ENCODE measurements around the gene OMD. TPM values are rescaled to one million over a fixed set of nuclear protein-coding genes. Genes with fewer than 3 reads are reported as not detected.

OMD gene
- total RNA-seq, 2 experiments from 2014 or later = not detected

- ATAC-seq = no peak
These were observed 45.3 kb downstream of the OMD start for GRCh38 chr9:92378865-92379560.

GRCh38 chr9:92377876-92378275 lies 46.4 kb downstream of the OMD start:
- DNase-seq (no peak), ATAC-seq (no peak)
- intact Hi-C loops (cut with micrococcal nuclease) = no loop called here
- Mint-ChIP-seq H3K4me1 (ENCODE audit: low read depth) (peaks cover 11% of the 10 kb centered on the region), H3K36me3 (ENCODE audit: low read depth) (peaks cover 28% of the 10 kb centered on the region), H3K9me3 (peaks cover 10% of the 10 kb centered on the region), H3K4me3 (no peak overlapping the region), H3K27ac (no peak overlapping the region), H3K27me3 (no peaks in the 10 kb centered on the region)
- ChIA-PET CTCF (no interaction called here), POLR2A (interaction anchor here (1.7 kb wide), 1 partner anchor 52 kb away, joined by 3 read pairs; the partner anchor contains the start of gene CENPP)
- TF ChIP-seq CTCF (IDR thresholded peaks at IDR 0.05) = no peak

More at GRCh38 chr9:92378865-92379560, 45.3 kb downstream of the OMD start:
- intact Hi-C loops (cut with micrococcal nuclease) = no loop called here
- TF ChIP-seq CTCF (IDR thresholded peaks at IDR 0.05) = no peak
- Mint-ChIP-seq H3K36me3 (ENCODE audit: low read depth) (peaks cover 27% of the 10 kb centered on the region), H3K27ac (no peak overlapping the region), H3K27me3 (no peaks in the 10 kb centered on the region), H3K9me3 (peaks cover 9% of the 10 kb centered on the region), H3K4me3 (no peak overlapping the region), H3K4me1 (ENCODE audit: low read depth) (peaks cover 11% of the 10 kb centered on the region)
- DNase-seq = no peak
- POLR2A ChIA-PET = no interaction called here
- CTCF ChIA-PET = no interaction called here

- H3K36me3 Mint-ChIP-seq (ENCODE audit: low read depth) = peaks cover 31% of the 10 kb centered on the region
- TF ChIP-seq CTCF (IDR thresholded peaks at IDR 0.05) = no peak
- ChIA-PET POLR2A (no interaction called here), CTCF (no interaction called here)
- no peak overlapping the region for H3K4me3 Mint-ChIP-seq
- DNase-seq = no peak
- ATAC-seq = no peak
- peaks cover 17% of the 10 kb centered on the region for H3K9me3 Mint-ChIP-seq
- no peak overlapping the region for H3K27ac Mint-ChIP-seq
- intact Hi-C loops (cut with micrococcal nuclease) = no loop called here
- no peaks in the 10 kb centered on the region for H3K27me3 Mint-ChIP-seq
- no peaks in the 10 kb centered on the region for H3K4me1 Mint-ChIP-seq (ENCODE audit: low read depth)
These were observed 51.1 kb downstream of the OMD start for GRCh38 chr9:92373167-92373566.

- CTCF ChIA-PET = no interaction called here
- intact Hi-C loops (cut with micrococcal nuclease) = no loop called here
- peaks cover 7% of the 10 kb centered on the region for H3K9me3 Mint-ChIP-seq
- POLR2A ChIA-PET = no interaction called here
- no peak for TF ChIP-seq CTCF (IDR thresholded peaks at IDR 0.05)
- H3K27ac Mint-ChIP-seq = no peak overlapping the region
- H3K4me3 Mint-ChIP-seq = no peak overlapping the region
- no peaks in the 10 kb centered on the region for H3K4me1 Mint-ChIP-seq (ENCODE audit: low read depth)
- H3K27me3 Mint-ChIP-seq = no peaks in the 10 kb centered on the region
- ATAC-seq (no peak), DNase-seq (no peak)
- peaks cover 20% of the 10 kb centered on the region for H3K36me3 Mint-ChIP-seq (ENCODE audit: low read depth)
These were observed 55.2 kb downstream of the OMD start for GRCh38 chr9:92369075-92369474.

Other genes starting within 250 kb of the OMD start
- gene IARS1, start 130.8 kb downstream of the OMD start, total RNA-seq = 100 to 1,000 TPM; 247 to 251 TPM
- gene NOL8, start 99.1 kb downstream of the OMD start, total RNA-seq = 10 to 100 TPM; 44.1 to 46.5 TPM
- gene CENPP, start 98.5 kb downstream of the OMD start, total RNA-seq = 10 to 100 TPM; 22.5 to 28.7 TPM
- gene OGN, start 19.9 kb downstream of the OMD start, total RNA-seq = not detected
- gene ASPN, start 58.0 kb upstream of the OMD start, total RNA-seq = not detected
- not detected for gene ECM2, start 111.5 kb upstream of the OMD start, total RNA-seq
- gene IPPK, start 245.7 kb upstream of the OMD start, total RNA-seq = 10 to 100 TPM; 12.5 to 15.8 TPM

All from activated CD8-positive, alpha-beta T cell treated with anti-CD3 and anti-CD28 coated beads for 36 hours (primary cell).